ENCODE measurements around the gene ATP5F1D. TPM values are rescaled to one million over a fixed set of nuclear protein-coding genes. Genes with fewer than 3 reads are reported as not detected.

Gene ATP5F1D
- total and polyA plus RNA-seq, 2 donors (not counting 3 experiments of a cell fraction or from before 2014, with no cell fraction given), result 167 to 192 TPM

GRCh38 chr19:1291761-1292418 is 50.3 kb downstream of the ATP5F1D start:
- no TSS peak for BruUV-seq (replicated peaks)
- intact Hi-C loops (cut with micrococcal nuclease), result no loop called here
- no peak for TF ChIP-seq GATA2 (IDR thresholded peaks at IDR 0.05; ENCODE audit: insufficient read depth, insufficient read length, low read depth, low read length)
- no peak for TF ChIP-seq FOS (IDR thresholded peaks at IDR 0.05; ENCODE audit: borderline replicate concordance, insufficient read depth, low read length)
- TF ChIP-seq EZH2 (IDR thresholded peaks at IDR 0.05; ENCODE audit: borderline replicate concordance, low read depth, low read length, severe bottlenecking), result no peak
- no peak for TF ChIP-seq MYC (IDR thresholded peaks at IDR 0.05; ENCODE audit: low read depth, low read length)
- no peak for TF ChIP-seq POLR2A (IDR thresholded peaks at IDR 0.05; ENCODE audit: low read depth, low read length)
- TF ChIP-seq JUN (IDR thresholded peaks at IDR 0.05; ENCODE audit: borderline replicate concordance, insufficient read depth, insufficient read length, low read depth), result no peak
- no peak for TF ChIP-seq CTCF (IDR thresholded peaks at IDR 0.05; ENCODE audit: extremely low read depth in 1 of 2, insufficient read depth in 1 of 2, low read depth in 1 of 2, low read length in 2 of 2)
- TF ChIP-seq POLR2AphosphoS5 (IDR thresholded peaks at IDR 0.05; ENCODE audit: insufficient read depth, low read depth, low read length), result no peak
- TF ChIP-seq MAX (IDR thresholded peaks at IDR 0.05; ENCODE audit: insufficient read depth, insufficient read length), result no peak
- Histone ChIP-seq H4K20me1 (replicated peaks; ENCODE audit: control insufficient read depth, extremely low read depth, insufficient read depth, low read length) (no peaks in the 10 kb centered on the region), H3K9me3 (replicated peaks; ENCODE audit: control insufficient read depth, insufficient read depth, low read length) (no peaks in the 10 kb centered on the region), H3K79me2 (ENCODE audit: control insufficient read depth, insufficient read depth, low read length) (no peaks in the 10 kb centered on the region), H3K4me3 (replicated peaks in 1 of 3; ENCODE audit: insufficient read depth in 1 of 3, low read depth in 1 of 3, low read length in 3 of 3) (no peak overlapping the region), H3K9ac (replicated peaks; ENCODE audit: extremely low read depth, insufficient read depth, low read length) (no peak overlapping the region), H3K27ac (ENCODE audit: insufficient read depth, low read depth, low read length) (no peak overlapping the region), H3K4me1 (ENCODE audit: control insufficient read depth, extremely low read depth, insufficient read depth, low read length) (peaks cover 4% of the 10 kb centered on the region), H3K27me3 (ENCODE audit: control insufficient read depth in 2 of 2, insufficient read depth in 2 of 2, low read length in 2 of 2) (peaks cover 0 to 1% of the 10 kb centered on the region in 2 experiments), H3K9me1 (replicated peaks; ENCODE audit: control insufficient read depth, extremely low read depth, insufficient read depth, low read length) (no peaks in the 10 kb centered on the region), H2AFZ (ENCODE audit: low read depth, low read length) (no peak overlapping the region), H3K4me2 (ENCODE audit: insufficient read depth, low read length) (no peak overlapping the region), H3K36me3 (ENCODE audit: control insufficient read depth in 2 of 2, extremely low read depth in 1 of 2, insufficient read depth in 2 of 2, low read length in 2 of 2) (no peaks in the 10 kb centered on the region)
- POLR2A ChIA-PET, result no interaction called here
- CTCF ChIA-PET, result interaction anchor here (0.6 to 1.2 kb wide), 3 partner anchors 24 to 391 kb away, joined by 3 to 4 read pairs (median 3); no protein-coding TSS in a partner anchor
- dilution Hi-C loops (cut with MboI; ENCODE audit: extremely low pct_ligation_motif_present, low sequenced_read_pairs), result no loop called here
- FAIRE-seq, result no peak
- DNase-seq (ENCODE audit: low read depth, low spot score), result no peak

Measured in endothelial cell of umbilical vein (primary cell).